HG03575 (cell line): ENCODE results near the gene NOS1AP.
"Not testable (repeated sequence)": the region's sequence is repeated elsewhere in the genome, so short reads cannot be mapped to it uniquely, and the experiment has no call there.

Source experiments
- ATAC-seq: cut with Tn5 transposase; IDR thresholded peaks from one replicate; pipeline ENCODE4 v1.9.1; 2021; ENCODE audit not compliant: unreplicated experiment, insufficient number of reproducible peaks, low FRiP score; ENCODE audit errors: extremely low read depth

NOS1AP gene

DNA sequence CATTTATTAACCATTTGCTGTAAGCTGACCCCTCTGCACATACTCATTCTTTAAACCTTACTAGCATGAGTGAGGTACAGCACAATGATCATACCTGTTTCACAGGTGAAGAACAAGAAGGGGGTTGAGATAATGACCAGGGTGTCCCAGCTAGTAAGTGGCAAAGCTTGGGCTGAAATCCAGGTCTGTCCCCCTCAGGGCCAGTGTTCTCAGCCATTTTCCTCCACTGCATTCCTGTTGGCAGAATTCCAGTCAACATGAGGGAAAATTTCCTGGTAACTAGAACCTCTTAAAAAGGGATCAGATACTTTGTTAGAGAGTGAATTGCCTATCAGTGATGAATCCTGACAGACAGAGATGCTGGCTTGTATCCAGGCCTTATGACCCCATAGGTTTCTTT lies 259.0 kb downstream of the NOS1AP start:
- no peak for ATAC-seq

DNA sequence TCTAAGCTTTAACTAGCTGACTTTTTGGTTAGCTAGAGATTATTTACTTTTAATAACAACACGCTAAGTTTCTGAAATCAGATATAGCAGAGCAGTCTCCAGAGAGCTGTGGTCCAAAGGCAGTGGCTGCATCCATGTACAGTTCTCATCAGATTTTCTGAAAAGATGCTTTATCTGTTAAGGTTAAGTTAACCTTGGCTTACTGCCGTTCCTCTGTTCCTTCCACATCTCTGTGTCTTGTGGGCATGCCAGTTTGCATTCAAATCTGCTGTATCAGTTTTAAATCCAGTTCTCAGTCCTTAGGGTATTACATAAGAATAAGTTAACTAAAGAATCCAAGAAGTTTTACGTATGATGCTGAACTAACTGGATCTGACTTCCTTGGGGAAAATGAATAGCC lies 260.3 kb downstream of the NOS1AP start:
- no peak for ATAC-seq

DNA sequence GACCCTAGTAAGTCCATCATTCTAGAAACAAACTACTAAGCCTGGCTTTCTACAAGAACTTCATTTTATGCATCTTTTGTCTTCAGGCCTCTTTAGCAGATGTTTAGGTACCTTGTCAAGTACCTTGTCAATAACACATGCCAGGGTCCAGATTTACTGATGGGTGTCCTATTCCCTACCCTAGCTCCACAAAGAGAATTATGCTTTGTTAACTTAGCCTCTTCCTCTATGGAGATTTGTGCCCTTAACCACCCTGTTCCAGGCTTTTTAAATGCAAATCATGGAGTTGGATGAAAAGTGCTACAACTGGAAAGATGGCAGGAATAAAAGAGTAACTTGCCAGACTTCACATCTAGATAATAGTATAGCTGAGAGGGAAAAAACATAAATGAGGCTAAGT lies 264.5 kb downstream of the NOS1AP start:
- no peak for ATAC-seq

DNA sequence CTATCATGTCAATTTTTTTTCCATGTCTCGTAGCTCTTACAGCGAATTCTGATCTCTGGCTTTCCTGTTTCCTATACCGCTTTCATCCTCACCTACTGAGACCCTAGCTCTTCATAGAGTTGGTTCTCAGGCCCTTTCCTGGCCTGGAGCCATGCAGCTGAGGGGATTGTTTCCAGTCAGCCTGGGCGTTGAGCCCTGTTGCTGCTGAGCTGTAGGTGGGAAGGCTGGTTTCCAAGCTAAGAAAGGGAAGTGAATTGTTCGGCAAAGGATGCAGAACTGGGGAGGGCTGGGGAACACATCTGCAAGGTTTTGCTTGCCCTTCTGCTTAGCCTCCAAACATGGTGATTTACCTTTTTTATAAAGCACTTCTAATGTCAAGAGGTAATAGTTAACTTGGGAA lies 265.6 kb downstream of the NOS1AP start:
- ATAC-seq, result no peak

DNA sequence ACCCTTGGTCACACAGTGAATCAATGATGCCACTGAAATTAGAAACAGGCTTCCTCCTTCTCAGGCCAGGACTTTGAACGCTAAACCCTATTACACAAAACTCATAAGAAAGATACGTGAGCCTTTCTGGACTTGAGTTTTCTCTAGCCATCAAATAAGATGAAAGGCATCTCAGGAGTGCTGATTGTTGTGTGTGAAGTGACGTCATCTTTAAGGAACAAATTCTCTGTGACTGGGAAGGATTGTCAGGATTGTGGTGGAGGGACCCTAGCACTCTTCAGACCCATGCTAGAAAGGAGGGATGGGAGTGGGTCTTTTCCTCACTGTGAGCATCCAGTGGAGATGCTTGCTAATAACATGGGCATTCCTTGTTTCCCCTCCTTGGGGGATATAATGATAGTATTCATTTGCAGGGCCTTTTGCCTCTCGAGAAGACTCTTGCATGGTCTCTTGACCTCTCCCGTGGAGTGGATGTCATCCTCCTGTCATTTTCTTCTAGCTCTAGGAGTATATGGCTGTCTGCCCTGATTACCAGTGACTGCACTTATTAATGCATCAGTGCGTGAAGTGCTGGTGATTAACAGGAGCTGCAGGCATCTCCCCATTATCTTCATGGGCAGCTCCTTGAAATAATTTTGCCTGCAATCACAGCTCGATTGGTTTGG lies 267.3 kb downstream of the NOS1AP start:
- ATAC-seq, result no peak

DNA sequence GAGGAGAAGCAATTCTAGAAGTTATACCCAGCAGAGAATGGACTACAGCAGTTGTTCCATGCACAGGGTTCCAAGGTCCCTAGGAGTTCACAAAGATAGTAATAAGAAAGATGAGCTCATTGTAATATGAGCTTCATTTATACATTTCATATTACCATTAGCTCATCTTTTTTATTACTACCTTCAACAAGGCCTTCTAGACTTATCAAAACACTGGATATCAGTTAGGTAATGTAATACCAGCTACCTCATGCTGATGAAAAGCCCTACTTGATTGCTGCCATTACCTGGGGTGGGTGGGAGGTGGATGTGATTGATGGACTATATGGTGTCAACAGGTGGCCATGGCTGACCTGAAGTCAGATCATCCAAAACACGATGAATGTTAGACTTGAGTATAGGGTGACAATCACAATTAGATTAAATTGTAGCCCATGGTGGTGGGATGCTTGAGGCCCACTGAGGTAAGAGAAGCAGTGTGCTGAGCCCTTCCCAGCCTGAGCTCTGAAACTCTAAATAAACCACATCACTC lies 273.0 kb downstream of the NOS1AP start:
- no peak for ATAC-seq

DNA sequence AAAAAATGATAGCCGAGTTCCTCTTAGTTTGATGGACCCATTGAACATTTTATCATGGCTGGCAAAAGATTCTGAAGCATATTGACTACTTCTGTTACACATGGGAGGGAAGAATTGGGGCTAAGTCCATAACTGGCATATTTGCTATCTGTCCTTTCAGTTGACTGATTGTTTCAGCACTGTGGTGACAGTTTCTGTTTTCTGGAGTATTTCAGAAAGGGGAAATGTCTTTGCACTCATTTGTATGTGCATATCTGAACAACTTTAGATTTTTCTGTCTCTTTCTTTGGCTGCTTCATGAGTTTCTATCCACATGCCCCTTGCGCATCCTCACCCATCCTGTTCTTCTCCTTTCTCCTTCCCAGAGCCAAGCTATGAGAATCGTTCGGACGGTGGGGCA lies 274.0 kb downstream of the NOS1AP start:
- no peak for ATAC-seq

DNA sequence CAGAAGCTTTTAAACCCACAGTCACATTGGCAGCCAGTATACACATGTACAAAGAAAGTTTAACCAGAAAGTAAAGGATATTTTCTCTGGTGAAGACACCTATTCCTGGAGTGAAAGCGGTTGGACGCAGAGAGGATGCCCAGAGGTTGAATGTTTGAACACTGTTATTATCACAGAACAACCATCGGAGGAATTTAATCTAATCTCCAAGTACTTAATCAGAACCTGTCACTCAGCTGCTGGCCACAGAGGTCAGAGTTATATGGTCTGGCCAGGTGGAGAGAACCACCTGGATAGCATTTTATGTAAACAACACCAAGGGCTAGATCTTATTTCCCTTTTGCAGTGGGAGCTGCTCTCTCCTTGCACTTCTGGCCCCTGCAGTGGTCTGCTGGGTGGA lies 277.8 kb downstream of the NOS1AP start:
- ATAC-seq, result no peak

DNA sequence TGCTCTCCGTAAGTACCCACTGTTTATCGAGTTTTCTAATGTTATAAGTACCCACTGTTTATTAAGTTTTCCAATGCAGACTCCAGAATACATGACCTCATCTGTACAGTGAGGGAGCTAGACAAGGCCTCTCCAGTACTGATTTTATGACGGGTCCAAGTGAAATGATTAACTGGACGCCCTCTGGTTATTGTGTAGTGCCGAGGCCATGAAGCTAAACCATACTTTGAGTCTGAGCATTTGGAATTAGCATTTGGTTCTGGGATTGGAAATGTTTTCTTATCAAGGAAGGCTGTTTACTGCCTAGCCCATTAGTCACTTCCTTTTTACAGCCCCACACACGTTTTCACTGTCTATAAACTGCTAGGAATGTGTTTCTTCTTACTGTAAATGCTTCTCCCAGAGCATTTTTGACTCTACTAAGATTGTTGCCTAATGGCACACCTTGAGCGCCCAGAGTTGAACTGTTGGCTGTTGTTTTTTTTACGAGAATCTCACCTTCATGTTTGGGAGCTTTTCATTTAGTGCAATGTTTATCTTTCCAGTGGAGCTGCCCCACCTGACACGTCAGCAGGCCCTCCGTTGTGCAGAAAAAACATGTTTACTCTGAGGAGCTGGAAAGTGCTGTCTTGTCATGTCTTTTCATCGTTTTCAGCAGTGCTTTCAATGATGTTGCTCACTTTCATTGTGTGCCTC lies 280.3 kb downstream of the NOS1AP start:
- ATAC-seq, result no peak

DNA sequence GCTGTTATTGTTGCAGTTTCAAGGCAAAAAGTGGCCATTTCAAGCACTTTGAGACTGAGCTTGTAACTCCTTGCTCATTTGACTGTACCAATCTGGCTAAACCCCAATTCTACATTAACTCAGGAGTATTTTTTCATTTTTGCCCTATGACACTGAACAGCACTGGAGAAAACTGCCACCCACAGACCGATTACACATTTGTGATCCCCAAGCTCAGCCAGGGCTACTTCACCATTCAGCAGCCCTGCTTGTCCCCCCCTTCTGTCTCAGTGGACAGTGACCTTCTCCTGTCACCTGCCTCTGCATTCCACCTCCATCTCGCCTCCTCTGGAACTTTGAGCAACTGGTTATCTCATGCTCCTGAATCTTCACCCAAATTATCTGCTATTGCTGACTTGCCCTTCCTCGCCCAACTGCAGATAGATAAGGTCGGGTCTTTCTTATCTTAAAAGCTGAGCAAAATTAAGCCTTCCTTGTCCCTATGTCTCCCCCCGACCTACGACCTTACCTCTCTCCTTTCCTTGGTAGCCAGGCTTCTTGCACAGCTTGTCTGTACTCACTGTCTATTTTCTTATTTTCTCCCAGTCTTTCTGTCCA lies 281.9 kb downstream of the NOS1AP start:
- no peak for ATAC-seq

DNA sequence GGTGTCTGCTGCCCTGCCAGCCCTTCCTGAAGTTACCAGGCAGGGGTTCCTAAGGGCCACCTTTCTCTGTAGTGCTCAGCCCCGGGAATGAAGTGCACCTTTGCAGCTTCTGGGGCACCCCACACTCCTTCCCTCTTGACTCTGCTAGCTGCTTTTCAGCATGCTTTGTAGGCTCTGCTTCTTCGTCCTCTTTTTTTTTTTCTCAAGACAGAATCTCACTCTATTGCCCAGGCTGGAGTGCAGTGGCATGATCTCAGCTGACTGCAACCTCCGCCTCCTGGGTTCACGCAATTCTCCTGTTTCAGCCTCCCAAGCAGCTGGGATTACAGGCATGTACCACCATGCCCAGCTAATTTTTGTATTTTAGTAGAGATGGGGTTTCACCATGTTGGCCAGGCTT lies 282.4 kb downstream of the NOS1AP start:
- not testable (repeated sequence) for ATAC-seq

DNA sequence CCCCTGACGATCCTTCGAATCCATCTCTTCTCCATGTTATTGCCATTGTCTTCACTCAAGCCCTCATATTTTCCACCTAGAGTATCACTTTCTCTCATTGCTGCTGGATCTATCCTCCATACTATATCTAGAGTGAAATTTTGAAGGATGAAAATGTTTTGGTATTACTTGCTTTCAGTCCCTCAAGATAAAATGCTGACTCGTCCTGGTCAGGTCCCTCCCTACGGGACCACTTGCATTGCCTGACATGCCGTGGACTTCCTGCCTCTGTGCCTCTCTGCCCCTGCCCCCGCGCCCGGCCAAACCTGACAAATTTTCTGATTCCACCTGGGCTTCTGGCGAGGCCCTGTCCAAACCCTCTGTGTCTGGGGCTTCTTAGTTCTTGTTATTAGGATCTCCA lies 283.6 kb downstream of the NOS1AP start:
- ATAC-seq, result no peak

DNA sequence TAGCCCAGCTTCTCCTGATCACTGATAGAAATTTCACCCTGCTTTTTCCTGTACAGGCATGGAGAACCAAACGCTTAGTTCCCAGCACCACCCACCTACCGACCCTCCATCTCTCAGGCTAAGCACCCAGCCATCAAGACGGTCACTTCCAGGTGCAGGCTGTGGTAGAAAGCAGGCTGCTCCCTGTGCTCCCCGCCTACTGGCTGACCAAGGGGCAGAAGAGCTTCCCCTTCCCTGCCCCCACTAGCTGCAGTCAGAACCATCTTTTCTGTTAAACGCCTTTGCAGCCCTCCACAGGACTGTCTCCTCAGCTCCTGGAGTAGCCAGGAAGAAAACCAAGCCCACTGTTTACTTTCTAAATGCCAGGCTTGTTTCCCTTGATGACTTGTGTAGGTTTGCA lies 284.2 kb downstream of the NOS1AP start:
- no peak for ATAC-seq

DNA sequence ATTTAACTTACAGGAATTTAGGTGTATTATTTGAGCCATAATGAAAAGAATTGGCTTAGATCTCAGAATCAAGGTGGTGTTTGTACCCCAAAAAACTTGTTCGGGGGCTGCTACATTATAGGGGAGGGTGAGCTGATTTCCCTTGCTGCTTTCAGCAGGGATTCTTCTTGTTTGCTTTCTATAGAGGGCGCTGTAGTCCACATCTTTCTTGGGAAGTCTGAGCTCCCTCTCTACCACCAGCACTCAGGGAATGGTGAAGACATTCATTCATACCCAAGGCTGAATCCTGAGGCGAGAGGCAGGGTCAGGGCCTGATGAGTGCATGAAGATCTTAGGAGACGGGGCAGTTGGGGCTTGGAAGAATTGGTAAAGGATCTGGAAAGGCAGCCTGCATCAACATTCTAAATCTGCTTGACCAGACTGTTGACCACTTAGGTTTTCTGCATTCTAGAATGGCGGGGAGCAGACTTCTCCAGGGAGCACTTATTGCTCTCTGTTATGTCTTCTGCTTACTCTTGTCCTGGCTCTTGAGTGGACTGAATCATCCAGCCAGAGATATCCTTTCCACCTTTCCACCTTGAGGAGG lies 288.3 kb downstream of the NOS1AP start:
- ATAC-seq, result no peak

DNA sequence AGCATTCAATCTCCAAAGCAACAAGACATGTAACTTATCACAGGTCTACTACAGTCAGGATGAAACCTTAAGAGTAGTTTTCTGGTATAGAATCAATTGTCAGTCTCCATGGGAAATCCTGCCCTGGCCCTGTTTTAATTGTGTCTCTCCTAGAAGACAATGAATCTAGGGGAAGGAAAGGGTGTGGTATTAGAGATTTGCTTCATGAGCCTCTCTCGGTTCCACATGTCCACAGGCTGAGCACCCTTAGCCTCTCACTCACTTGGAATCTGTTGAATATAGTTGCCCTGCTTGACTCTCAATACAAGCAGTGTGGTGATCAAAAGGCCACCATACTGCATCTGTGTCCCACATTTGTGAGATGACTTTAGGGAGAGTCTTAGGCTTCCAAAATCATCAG lies 289.4 kb downstream of the NOS1AP start:
- no peak for ATAC-seq

DNA sequence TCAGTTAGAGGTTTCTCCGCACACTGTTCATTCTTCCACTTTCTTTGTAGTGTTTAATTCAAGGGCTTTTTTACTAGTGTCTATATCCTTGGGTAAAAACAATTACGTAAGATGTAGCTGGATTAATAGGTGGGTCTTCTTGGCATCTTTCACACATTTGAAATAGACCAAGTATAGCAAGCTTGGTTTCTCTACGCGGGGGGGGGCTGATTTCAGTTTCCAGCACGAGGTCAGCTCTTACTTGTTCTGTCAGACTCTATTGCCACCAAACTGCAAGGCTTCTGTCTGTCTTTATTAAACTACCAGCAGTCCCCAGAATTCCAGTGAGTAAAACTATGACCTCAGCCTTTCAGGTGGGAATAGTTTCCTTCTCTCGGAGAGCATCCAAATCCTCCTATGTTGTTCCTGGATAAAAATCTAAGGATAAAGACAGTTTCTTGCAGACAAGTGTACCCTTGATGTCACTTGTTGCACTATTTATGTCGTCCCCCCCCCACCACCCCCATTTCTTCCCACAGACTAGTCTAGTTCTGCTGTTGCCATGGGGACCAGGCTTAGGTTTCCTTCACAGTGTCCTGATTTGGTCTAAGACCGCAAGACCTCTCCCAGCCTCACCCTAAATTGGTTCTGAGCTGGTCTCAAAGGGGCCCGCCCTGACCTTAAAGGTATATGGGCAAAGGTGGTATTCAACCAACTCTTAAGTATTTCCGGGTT lies 290.2 kb downstream of the NOS1AP start:
- ATAC-seq, result no peak

DNA sequence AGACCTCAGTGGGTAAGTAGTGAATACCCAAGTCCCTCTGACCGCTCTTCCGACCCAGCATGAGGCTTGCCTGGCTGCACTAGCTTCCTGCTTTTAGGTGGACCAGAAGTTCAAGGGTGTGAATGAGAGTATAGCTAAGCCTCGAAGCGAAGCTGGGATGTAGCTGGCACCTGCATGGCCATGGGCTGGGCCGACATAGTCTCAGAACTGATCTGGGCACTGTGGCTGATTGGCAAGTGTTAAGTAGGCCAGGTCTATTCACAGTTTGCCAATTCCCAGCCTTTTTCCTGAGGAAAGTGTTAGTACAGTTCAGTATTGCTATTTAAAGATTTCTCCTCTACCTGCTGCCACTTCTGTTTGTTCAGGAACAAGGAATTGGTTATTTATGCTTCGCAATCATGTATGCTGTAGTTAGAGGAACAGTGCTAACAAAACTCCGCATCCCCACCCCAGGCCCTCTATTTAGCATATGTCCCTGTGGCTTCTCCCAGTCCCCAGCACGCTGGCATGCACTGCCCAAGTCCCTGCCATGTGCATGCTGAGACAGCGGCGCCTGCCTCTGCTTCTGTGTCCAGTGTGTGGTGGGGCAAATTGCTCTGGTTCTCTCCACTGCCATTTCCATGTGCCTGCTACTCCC lies 290.9 kb downstream of the NOS1AP start:
- ATAC-seq, result no peak

DNA sequence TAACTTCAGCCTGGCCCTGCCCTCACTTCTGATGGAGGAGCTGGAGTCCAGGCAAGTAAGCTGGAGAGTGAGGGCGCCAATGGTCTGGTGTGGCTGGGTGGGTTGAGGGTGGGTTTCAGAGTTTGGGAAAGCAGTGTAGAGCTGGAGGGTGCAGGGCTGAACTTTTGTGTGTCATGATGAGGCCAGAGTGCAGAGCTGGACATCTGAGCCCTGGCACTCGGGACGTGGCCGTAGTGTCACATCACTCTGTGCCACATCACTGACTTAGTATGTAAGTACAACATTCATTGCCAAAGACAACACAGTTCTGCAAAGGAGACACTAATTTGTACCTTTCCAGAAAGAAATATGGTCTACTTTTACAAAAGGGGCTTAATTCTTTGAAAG lies 291.4 kb downstream of the NOS1AP start:
- no peak for ATAC-seq

DNA sequence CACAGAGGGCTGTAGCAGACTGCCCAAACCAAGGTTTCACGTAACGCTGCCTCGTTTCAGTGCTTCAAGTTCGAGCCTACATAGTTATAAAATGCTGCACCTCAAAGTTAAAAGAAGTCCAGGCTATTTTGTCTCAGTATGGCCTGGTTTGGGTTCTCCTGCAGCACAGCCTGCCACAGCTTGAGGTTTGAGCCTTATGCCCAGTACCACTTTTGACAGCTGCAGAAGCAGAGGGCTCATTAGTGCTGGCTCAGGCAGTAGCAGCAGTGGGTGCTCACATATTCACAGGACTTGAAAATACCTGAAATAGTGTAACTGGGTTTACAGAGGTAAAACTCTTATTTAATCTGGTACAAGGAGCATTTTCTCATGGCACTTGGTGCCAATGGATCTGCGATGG lies 291.9 kb downstream of the NOS1AP start:
- no peak for ATAC-seq
